Uterus (tissue), 2 donors: ENCODE measurements around the gene KIF9.

Source experiments
- POLR2A ChIP-seq, 2 donors: fragments of 450-650 bp; IDR thresholded peaks; one replicate each; pipeline ENCODE4 v1.6.1; 2016; ENCODE audit warnings: antibody characterized with exemption in 2 of 2, mild to moderate bottlenecking in 1 of 2, moderate library complexity in 1 of 2
- TF ChIP-seq, protein P1 (sequence below), 4 experiments: fragments of 200-600 bp in 2 of 4; fragments of 450-650 bp in 2 of 4; sonication (generic) in 2 of 4; IDR thresholded peaks; one replicate each; pipeline ENCODE4 v1.5.1; 2016 to 2019; ENCODE audit warnings: antibody characterized with exemption in 4 of 4, mild to moderate bottlenecking in 2 of 4, moderate library complexity in 1 of 4

DNA sequence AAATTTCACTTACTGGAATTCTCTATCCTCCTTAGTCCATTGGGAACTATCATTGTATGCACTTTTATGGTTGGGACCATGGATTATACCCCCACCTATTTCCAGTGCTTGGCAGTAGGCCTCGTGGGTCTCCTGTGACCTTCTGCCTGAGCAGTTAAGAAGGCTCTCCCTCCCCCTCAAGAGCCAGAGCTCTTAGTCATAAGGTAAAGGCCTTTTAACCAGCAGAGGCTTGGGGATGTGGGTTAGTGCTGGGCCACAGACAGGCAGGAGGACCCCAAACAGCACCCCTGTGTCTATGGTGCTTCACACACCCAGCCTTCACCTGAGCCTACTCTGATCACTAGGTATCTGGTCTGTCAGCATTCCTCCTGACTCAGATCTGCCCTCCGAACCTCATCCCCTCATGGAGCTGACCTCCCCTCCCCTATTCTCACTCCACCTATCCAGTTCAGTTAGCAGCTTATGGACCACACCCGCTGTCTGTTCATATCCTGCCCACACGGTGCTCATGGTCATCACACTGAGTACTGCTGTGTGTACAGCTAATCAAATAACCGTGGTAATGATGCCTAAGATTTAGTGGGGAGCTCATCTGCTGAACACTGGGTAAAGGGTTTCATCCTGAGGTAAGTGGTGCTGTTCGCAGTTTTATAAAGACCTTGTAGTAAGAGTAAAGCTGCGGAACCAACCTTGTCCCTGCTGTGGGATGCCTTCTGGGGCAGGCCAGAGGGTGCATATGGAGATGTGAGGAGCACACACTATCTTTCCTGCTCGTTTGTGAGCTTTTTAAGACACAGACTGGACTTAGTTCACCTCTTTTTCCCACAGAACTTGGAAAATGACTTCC, 41.1 kb upstream of the KIF9 start:
- TF ChIP-seq, protein P1, sequence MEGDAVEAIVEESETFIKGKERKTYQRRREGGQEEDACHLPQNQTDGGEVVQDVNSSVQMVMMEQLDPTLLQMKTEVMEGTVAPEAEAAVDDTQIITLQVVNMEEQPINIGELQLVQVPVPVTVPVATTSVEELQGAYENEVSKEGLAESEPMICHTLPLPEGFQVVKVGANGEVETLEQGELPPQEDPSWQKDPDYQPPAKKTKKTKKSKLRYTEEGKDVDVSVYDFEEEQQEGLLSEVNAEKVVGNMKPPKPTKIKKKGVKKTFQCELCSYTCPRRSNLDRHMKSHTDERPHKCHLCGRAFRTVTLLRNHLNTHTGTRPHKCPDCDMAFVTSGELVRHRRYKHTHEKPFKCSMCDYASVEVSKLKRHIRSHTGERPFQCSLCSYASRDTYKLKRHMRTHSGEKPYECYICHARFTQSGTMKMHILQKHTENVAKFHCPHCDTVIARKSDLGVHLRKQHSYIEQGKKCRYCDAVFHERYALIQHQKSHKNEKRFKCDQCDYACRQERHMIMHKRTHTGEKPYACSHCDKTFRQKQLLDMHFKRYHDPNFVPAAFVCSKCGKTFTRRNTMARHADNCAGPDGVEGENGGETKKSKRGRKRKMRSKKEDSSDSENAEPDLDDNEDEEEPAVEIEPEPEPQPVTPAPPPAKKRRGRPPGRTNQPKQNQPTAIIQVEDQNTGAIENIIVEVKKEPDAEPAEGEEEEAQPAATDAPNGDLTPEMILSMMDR (IDR thresholded peaks at IDR 0.05): no peak
- no peak for TF ChIP-seq POLR2A (IDR thresholded peaks at IDR 0.05)
